Skeletal muscle satellite cell (primary cell): ENCODE data around the gene C10orf90.

Experiments
- H3K27me3 ChIP-seq: 2 replicates; pipeline ENCODE4 v1.7.0; 2013; ENCODE audit warnings: low read length; ENCODE audit not compliant: control insufficient read depth, insufficient read depth
- H3K36me3 ChIP-seq: 2 replicates; pipeline ENCODE4 v1.7.0; 2013; ENCODE audit warnings: mild to moderate bottlenecking, control low read depth, low read length; ENCODE audit not compliant: insufficient read depth
- H3K4me1 ChIP-seq: 2 replicates; pipeline ENCODE4 v1.7.0; 2013; ENCODE audit warnings: low read length; ENCODE audit not compliant: control insufficient read depth, insufficient read depth
- H3K4me2 ChIP-seq: 2 replicates; pipeline ENCODE4 v1.7.0; 2013; ENCODE audit warnings: mild to moderate bottlenecking, low read length
- H3K4me3 ChIP-seq: 2 replicates; pipeline ENCODE4 v1.7.0; 2013; ENCODE audit warnings: low read length
- H3K9ac ChIP-seq: 2 replicates; pipeline ENCODE4 v1.7.0; 2013; ENCODE audit warnings: mild to moderate bottlenecking, low read depth, low read length, moderate library complexity
- H3K9me3 ChIP-seq: replicated peaks from 2 replicates; pipeline ENCODE4 v1.7.0; 2013; ENCODE audit warnings: mild to moderate bottlenecking, control low read depth, low read length

C10orf90 gene

DNA sequence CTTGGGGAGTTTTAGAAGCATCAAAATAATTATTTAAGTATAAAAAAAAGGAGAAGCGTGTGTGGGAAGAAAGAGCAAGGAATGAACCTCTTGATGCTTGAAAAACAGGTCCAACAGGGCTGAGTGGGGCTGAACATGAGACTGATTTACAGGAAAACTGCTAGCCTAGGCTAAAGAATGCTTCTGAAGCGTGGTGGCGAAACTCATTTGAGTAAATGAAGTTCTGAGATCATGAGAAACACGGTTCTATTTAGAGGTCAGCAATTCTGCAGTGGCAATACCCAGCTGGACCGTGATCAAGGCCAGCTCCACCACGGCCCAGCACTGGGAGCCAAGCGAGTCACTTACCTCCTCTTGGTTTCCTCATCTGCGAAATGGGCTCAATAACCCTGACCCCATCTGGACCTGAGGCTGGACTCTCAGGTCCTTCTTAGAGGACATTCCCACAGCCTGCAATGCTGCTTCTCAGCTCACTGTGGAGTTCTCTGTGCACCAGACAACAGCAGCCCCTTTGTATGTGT lies 142.1 kb downstream of the C10orf90 start:
- H3K4me3 ChIP-seq = no peak overlapping the region
- no peaks in the 10 kb centered on the region for H3K9me3 ChIP-seq
- H3K4me2 ChIP-seq = no peak overlapping the region
- H3K36me3 ChIP-seq = no peaks in the 10 kb centered on the region
- H3K9ac ChIP-seq = no peak overlapping the region
- no peaks in the 10 kb centered on the region for H3K4me1 ChIP-seq
- H3K27me3 ChIP-seq = peaks cover 41% of the 10 kb centered on the region

DNA sequence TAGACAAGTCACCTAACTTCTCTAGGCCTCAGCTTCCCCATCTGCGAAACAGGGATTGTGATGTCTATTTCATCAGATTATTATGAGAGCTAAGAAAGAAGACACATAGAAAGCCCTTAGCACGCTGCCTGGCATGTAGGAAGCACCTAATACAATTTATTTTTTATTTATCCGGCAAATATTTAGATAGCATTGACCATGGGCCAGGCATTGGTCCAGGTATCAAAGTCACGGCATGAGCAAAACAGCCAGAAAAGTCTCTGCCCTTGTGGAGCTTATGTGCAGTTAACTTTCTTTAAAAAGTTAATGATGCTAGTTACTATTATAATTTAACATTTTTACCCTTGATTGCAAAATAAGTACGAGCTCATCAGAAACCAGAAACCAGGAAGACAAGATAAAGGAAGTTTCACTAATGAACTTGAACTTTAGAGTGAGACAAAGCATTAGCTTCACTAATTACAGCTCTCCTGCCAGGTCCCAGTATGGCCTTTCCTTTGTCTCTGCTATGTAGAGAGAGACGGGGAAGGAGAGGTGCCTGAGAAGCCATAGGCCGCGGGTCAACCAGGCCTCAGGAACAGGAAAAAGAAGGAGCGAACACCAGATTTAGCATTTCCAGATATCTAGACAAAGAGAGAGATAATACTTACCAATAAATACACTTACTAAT lies 142.7 kb downstream of the C10orf90 start:
- no peaks in the 10 kb centered on the region for H3K4me1 ChIP-seq
- H3K36me3 ChIP-seq = no peaks in the 10 kb centered on the region
- no peak overlapping the region for H3K9ac ChIP-seq
- H3K27me3 ChIP-seq = peaks cover 38% of the 10 kb centered on the region
- no peak overlapping the region for H3K4me3 ChIP-seq
- no peaks in the 10 kb centered on the region for H3K9me3 ChIP-seq
- no peak overlapping the region for H3K4me2 ChIP-seq

DNA sequence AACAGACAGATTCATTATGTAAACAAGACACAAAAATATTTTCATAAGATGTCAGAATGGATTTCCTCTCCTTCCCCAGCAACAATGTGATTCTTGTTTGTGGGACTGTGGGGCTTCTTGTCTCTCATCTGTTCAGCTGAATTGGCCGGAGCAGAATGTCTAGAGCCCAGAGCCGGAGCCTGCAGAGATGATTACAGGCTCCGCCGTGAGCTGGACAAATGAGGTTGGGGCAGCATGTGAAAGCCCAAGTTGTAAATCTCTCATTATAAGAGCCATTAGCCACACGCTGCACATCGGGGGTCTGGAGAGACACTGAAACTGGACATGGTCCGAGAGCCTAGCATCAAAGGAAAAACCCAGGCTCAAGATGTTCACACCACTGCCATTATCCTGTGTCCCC lies 145.2 kb downstream of the C10orf90 start:
- Histone ChIP-seq H3K4me3 (no peak overlapping the region), H3K27me3 (peaks cover 33% of the 10 kb centered on the region), H3K9me3 (no peaks in the 10 kb centered on the region), H3K9ac (no peak overlapping the region), H3K4me1 (no peaks in the 10 kb centered on the region), H3K36me3 (no peaks in the 10 kb centered on the region), H3K4me2 (no peak overlapping the region)

DNA sequence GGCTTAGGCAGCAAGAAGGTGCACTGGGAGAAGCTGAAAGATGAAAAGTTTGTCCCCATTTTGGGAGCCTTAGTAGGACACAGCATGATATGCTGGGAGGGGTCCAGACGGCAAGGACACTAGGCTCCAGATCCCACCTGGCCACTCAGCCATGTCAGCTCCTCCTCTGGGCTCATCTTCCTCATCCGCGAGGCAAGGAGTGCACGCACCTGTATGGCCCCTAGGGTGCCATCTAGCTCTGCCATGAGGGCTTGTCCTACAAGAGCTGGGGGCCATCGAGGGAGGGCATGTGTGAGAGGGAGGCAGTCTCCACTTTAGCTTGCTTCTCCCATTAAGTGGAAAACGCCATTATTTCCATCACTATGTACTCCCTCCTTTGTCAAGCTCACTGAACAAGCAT lies 146.0 kb downstream of the C10orf90 start:
- Histone ChIP-seq H3K4me2 (no peak overlapping the region), H3K27me3 (peaks cover 32% of the 10 kb centered on the region), H3K9ac (no peak overlapping the region), H3K9me3 (no peaks in the 10 kb centered on the region), H3K4me1 (no peaks in the 10 kb centered on the region), H3K36me3 (no peaks in the 10 kb centered on the region), H3K4me3 (no peak overlapping the region)

DNA sequence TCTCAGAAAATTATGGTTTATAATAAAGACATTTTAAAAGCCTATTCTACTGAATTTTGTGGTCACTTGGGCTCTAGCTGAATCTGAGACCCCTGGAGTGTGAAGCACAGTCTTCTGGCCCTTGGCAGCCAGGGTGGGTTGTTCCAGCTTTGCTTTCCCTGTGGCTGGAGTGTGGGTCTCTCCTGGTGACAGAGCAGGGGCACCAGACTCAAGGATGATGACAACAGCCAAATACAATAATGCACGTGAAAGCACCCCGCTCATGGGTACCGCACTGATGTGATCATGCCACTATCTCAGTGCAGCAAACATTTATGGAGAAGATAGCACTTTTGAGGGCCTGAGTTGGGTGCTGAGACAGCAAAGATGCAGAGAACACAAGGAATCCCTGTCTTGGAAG lies 147.4 kb downstream of the C10orf90 start:
- Histone ChIP-seq H3K27me3 (peaks cover 24% of the 10 kb centered on the region), H3K4me1 (no peaks in the 10 kb centered on the region), H3K4me3 (no peak overlapping the region), H3K4me2 (no peak overlapping the region), H3K9ac (no peak overlapping the region), H3K9me3 (no peaks in the 10 kb centered on the region), H3K36me3 (no peaks in the 10 kb centered on the region)

DNA sequence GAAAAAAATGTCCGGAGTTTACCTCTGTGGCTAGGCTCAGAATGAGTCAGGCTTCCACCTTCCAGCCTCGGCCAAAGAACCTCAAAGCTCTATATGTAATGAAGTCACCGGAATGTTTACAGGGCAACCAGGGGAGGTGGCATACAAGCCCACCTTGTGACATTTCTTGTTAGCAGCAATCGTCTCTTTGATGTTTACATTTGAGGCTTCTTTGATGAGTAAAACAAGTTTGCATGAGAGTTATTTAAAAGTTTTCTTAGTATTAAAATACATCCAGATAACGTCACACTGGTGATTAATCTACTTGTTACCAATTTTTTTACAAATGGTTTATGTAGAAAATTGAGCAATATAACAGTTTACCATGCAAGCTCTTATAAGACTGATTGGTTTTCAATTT lies 149.1 kb downstream of the C10orf90 start:
- no peak overlapping the region for H3K4me2 ChIP-seq
- H3K4me3 ChIP-seq = no peak overlapping the region
- H3K27me3 ChIP-seq = peaks cover 24% of the 10 kb centered on the region
- H3K9me3 ChIP-seq = no peaks in the 10 kb centered on the region
- no peaks in the 10 kb centered on the region for H3K36me3 ChIP-seq
- no peak overlapping the region for H3K9ac ChIP-seq
- no peaks in the 10 kb centered on the region for H3K4me1 ChIP-seq

DNA sequence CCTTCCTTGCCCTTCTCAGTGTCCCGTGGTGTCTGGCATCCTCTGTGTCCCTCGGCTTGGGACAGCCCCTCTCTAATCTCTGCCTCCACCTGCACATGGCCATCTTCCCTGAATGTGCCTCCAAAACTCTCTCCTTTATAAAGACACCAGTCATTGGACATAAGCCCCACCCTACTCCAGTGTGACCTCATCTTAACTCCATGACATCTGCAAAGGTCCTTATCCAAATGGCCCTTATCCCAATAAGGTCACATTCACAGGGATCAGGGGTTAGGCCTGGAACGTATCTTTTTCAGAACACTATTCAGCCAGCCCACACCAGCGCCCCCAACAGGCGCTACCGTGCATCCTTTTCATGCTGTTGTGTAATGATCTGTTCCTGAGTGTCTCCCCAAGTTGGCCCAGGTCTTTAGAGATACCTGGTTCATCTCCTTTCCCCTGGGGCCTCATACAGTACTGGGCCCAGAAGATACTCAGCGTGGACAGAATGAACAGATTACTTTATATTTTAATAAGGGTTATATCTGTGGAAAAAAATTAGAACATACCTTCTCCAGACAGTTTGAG lies 149.7 kb downstream of the C10orf90 start:
- Histone ChIP-seq H3K9ac (no peak overlapping the region), H3K27me3 (peaks cover 24% of the 10 kb centered on the region), H3K36me3 (no peaks in the 10 kb centered on the region)

DNA sequence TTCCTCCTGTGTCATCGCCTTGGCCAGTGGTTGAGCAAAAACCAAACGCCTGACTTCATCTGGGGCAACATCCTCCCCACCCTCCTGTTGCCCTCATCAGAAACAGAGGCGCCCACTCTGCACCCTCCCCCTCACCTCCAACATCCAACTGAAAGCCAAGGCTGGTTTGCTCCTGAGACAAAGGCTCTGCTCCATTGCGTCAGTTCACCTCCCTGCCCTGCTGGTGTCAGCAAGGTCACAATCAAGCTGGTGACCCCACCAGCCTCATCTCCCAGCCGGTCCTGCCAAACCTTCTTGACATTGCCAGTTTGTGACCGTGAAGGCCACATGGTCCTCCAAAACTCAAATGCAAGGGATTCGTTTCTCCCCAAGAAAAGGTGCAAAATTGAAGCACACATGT lies 150.5 kb downstream of the C10orf90 start:
- no peak overlapping the region for H3K4me3 ChIP-seq
- no peak overlapping the region for H3K9ac ChIP-seq
- no peaks in the 10 kb centered on the region for H3K4me1 ChIP-seq
- no peak overlapping the region for H3K4me2 ChIP-seq
- no peaks in the 10 kb centered on the region for H3K36me3 ChIP-seq
- no peaks in the 10 kb centered on the region for H3K9me3 ChIP-seq
- peaks cover 18% of the 10 kb centered on the region for H3K27me3 ChIP-seq

More for the DNA sequence above, 149.7 kb downstream of the C10orf90 start:
- Histone ChIP-seq H3K9me3 (no peaks in the 10 kb centered on the region), H3K4me2 (no peak overlapping the region), H3K4me1 (no peaks in the 10 kb centered on the region), H3K4me3 (no peak overlapping the region)

DNA sequence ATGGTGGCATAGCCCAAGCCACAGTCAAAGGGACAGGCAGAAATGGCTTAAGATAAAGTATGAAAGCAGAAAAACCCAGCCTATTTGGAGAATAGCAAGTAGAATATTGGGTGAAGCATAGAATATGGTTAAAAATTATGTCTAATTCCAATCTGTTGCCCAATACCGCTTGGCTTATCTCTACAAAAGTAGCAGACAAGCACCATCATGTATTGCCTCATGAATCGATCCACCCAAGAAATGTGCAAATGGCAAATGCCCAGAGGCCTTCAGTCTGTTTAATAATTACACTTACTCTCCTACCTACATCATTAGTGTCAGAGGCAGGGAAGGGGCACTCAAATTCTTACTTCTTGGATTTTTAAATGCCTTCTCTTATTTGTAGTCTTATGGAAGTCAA lies 151.3 kb downstream of the C10orf90 start:
- Histone ChIP-seq H3K27me3 (peaks cover 10% of the 10 kb centered on the region), H3K4me3 (no peak overlapping the region), H3K9me3 (no peaks in the 10 kb centered on the region), H3K9ac (no peak overlapping the region), H3K4me2 (no peak overlapping the region), H3K36me3 (no peaks in the 10 kb centered on the region), H3K4me1 (no peaks in the 10 kb centered on the region)

DNA sequence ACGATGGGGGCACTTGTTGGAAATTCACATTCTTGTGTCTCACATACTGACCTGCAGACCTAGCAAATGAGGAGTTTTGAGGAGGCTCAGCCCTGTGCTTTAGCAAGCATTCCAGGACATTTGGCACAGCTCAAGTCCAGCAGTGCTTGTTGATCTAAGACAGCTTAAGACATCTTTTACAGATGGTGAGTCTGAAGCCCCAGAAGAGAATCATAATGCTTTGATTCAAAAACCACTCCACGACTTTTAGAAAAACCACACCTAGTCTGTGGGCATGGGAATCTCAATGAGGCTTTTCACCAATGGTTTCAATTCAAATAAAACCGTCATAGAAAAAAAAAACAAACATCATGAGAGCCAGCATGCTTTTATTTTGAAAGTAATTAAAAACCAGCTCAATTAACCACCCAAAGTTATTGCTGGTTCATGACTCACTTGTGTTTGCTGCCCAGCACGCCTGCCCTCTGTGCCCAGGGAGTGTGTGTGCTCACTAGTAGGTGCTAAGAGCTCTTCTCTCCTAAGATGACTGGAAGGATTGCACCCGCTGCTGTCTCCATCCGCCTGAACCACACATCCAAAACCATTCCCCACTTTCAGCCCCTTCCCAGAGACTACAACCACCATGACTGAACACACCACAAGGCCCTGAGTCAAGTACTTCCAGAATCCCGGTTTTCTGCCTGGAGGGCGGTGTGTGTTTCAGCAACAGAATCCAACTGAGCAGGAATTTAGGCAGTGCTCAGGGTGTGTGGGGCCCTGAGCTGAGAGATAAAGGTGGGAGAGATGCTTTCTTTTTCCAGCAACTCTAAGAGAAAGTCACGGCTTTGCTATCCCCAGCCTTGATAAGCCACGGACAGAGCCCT lies 152.0 kb downstream of the C10orf90 start:
- Histone ChIP-seq H3K4me1 (no peaks in the 10 kb centered on the region), H3K4me2 (no peak overlapping the region), H3K9ac (no peak overlapping the region), H3K36me3 (no peaks in the 10 kb centered on the region), H3K9me3 (no peaks in the 10 kb centered on the region), H3K4me3 (no peak overlapping the region), H3K27me3 (peaks cover 7% of the 10 kb centered on the region)

DNA sequence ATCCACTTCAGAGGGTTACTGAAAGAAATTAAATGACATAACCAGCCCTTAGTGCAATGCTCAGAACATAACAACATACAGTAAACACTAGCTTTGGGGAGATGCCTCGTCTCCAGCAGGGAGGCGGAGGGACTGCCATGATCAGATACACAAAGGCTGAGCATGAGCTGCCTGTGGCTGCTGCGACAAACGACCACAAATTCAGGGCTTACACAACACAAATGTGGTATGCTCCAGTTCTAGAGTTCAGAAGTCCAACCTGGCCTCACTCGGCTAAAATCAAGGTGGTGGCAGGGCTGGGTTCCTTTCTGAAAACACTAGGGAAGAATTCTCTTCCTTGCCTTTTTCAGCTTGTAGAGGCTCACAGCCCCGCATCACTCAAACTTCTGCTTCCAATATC lies 154.0 kb downstream of the C10orf90 start:
- no peak overlapping the region for H3K4me3 ChIP-seq

More for the DNA sequence above, 154.0 kb downstream of the C10orf90 start:
- Histone ChIP-seq H3K4me1 (no peaks in the 10 kb centered on the region), H3K9me3 (no peaks in the 10 kb centered on the region), H3K36me3 (no peaks in the 10 kb centered on the region), H3K27me3 (peaks cover 23% of the 10 kb centered on the region), H3K9ac (no peak overlapping the region), H3K4me2 (no peak overlapping the region)
